Stimulated activated CD8-positive, alpha-beta memory T cell treated with anti-CD3 and anti-CD28 coated beads, Interleukin-7, amount 100 ng/mL, for 1 hour (primary cell): ENCODE measurements around the gene SLC5A8.
"Not testable (repeated sequence)": the region's sequence is repeated elsewhere in the genome, so short reads cannot be mapped to it uniquely, and the experiment has no call there.

ENCODE experiments used
- DNase-seq, 2 donors: peaks; one replicate each; pipeline ENCODE4 v3.0.0-alpha.2; 2020; ENCODE audit warnings: low read depth in 2 of 2

The SLC5A8 gene

GRCh38 chr12:101172316-101172715, 37.7 kb downstream of the SLC5A8 start:
- DNase-seq: no peak

DNA sequence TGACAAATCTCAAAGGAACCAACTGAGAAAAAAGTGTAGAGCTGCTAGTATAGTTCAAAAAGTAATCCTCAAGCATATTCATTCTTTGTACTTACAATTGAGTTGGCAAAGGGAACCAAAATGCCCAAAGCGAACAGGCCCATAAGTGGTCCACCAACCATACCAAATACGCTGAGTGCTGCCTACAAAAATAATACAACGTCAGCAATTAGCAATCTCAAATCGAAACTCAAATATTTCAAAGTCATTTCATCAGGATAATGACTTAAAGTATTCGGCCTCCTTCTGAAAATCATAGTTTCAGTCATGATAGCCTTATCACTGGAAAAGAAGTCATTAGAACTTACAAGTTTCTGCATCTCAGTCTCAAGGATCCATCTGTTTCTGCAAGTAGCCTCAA, 42.0 kb downstream of the SLC5A8 start:
- no peak for DNase-seq

GRCh38 chr12:101166866-101167265, 43.2 kb downstream of the SLC5A8 start:
- no peak for DNase-seq

DNA sequence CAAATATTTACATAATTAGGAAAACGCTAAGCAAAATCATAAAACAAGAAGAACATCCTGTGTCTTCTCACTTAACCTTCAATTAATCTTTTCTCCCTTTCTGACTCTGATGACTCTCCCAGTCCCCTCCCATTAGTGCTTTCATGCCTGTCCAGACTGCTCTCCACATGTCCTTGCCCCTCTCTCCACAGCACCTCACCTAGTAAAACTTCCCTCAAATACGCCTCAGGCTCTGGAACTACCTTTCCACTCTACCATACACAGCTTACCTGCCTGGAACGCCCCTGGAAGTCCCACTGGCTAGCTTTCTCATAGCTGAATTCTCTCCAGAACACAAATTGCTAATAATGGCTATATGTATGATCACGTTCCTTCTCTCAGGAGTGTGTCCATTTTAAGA, 44.7 kb downstream of the SLC5A8 start:
- no peak for DNase-seq

DNA sequence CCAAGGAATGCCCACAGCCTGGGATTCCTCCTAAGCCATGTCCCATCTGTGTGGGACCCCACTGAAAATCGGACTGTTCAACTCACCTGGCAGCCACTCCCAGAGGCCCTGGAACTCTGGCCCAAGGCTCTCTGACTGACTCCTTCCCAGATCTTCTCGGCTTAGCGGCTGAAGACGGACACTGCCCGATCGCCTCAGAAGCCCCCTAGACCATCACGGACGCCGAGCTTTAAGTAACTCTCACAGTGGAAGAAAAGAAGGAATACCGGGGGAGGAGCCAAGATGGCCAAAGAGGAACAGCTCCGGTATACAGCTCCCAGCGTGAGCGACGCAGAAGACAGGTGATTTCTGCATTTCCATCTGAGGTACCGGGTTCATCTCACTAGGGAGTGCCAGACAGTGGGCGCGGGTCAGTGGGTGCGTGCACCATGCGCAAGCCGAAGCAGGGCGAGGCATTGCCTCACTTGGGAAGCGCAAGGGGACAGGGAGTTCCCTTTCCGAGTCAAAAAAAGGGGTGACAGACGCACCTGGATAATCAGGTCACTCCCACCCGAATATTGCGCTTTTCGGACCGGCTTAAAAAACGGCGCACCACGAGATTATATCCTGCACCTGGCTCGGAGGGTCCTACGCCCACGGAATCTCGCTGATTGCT, 64.1 kb downstream of the SLC5A8 start:
- DNase-seq: not testable (repeated sequence)

- DNase-seq: no peak
Measured at GRCh38 chr12:101127521-101128219, 82.4 kb downstream of the SLC5A8 start.

- DNase-seq: no peak
Measured at GRCh38 chr12:101117842-101118241, 92.2 kb downstream of the SLC5A8 start.

GRCh38 chr12:101116911-101117310, 93.1 kb downstream of the SLC5A8 start:
- DNase-seq: no peak

GRCh38 chr12:101115326-101115725, 94.7 kb downstream of the SLC5A8 start:
- no peak for DNase-seq

DNA sequence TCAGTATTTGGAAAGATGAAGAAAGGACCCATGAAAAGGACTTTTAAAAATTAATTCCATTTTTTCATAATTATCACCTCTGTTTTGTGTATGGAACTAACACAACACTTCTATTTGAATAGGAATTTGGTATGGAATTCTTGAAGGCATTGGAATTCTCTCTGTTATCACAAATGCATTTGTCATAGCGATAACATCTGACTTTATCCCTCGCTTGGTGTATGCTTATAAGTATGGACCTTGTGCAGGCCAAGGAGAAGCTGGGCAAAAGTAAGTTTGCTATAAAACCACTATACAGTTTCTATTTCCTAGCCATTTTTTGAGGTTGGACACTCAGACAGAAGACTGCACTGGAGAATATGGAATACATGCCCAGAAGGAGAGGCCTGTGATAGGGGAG, 98.6 kb downstream of the SLC5A8 start:
- DNase-seq: no peak

DNA sequence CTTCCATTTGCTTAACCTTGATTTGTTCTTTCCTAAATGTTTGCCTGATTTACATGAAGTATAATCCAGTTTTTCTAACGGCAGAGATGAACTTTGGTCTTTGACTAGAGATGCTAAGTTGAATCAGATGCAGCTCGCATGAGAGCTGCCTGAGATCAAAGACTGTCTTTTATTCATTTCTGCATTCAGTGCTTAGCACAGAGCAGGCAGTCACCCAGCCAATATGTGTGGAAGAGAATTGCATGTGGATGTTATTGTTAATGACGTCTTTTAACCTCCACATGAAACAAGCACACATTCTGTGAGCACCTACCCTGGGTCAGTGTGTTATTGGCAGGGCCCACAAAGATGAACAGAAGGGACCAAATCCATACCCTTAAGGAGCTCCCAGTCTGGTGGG, 99.2 kb downstream of the SLC5A8 start:
- no peak for DNase-seq

GRCh38 chr12:101108130-101108529, 101.9 kb downstream of the SLC5A8 start:
- DNase-seq: no peak

DNA sequence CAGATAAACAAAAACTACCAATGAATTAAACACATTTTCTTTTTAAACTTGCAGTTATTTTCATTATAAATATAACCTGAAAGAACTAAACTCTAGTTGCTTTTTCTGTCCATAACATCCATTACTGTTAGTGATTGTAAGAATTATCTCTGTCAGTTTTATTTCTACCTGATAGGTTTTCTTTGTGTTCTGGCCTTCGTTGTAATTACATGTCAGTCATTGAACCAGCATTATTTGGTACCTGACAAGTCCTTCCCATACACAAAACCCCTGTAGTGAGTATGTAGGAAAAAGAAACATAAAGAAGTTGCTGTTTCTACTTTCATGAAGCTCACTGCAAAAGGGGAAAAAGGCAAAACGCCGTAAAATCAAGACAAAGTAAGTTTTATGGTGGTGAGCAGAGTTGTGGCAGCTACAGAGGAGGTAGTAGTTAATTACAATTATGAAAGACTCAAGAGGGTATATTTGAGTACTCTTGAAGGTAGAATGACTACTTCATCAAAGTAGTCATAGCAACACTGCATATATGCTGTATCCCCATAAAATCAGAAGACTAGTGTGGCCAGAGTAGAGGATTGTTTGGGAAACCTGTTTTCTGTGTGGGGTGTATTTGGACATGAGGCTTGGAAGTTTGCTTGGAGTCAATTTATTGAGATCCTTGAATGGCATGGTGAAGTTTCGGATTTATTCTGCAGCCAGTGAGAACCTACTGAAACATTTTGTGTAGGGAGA, 102.8 kb downstream of the SLC5A8 start:
- DNase-seq: no peak
